C4-2B (cell line): ENCODE data around the gene FES.

Source experiments
- H3K27ac ChIP-seq: fragments of 450-650 bp; 2 replicates; pipeline ENCODE4 v1.5.1; 2017
- ZFX ChIP-seq: fragments of 450-650 bp; IDR thresholded peaks from 2 replicates; pipeline ENCODE4 v1.6.1; 2017
- TF ChIP-seq, protein P1 (sequence below): fragments of 450-650 bp; conservative IDR thresholded peaks from 2 replicates; pipeline ENCODE4 v1.5.1; 2017; ENCODE audit warnings: mild to moderate bottlenecking

FES gene

DNA sequence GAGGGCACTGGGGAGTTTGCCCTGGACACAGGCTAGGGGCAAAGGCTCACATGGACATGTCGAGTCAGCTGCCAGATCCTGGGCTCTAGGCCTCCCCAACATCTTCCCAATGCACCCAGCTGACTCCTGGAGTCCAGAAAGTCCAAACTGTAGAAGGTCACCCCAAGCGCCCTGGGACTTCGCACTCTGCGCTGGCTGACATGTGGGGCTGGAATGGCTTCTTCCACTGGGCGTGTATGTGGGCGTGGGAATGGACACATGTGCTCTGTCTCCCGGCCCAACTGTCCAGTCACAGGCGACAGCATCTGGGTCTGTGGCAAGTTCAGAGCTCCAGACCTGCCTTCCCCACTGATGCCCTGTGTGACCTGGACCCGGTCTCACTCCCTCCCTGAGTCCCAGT, 29.2 kb upstream of the FES start:
- TF ChIP-seq, protein P1, sequence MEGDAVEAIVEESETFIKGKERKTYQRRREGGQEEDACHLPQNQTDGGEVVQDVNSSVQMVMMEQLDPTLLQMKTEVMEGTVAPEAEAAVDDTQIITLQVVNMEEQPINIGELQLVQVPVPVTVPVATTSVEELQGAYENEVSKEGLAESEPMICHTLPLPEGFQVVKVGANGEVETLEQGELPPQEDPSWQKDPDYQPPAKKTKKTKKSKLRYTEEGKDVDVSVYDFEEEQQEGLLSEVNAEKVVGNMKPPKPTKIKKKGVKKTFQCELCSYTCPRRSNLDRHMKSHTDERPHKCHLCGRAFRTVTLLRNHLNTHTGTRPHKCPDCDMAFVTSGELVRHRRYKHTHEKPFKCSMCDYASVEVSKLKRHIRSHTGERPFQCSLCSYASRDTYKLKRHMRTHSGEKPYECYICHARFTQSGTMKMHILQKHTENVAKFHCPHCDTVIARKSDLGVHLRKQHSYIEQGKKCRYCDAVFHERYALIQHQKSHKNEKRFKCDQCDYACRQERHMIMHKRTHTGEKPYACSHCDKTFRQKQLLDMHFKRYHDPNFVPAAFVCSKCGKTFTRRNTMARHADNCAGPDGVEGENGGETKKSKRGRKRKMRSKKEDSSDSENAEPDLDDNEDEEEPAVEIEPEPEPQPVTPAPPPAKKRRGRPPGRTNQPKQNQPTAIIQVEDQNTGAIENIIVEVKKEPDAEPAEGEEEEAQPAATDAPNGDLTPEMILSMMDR = no peak
- no peak for TF ChIP-seq ZFX
- H3K27ac ChIP-seq = no peak overlapping the region

DNA sequence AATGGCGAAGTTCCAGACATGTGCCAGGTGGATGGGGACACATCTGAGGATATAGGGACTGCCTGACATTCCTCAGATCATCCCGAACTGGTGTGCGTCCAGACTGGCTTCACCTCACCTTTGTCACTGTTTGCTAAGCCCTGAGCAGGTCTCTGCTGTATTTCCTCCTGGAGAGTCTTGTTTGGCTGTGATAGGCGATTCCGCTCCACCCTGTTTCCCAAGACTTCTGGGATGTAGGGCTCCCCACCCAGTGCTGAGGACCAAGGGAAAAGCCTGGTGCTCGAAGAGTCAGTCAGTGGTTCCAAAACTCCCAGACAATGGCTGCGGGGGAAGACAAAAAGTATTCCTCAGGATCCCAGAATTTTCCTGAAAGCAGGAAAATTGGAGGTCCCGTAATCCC, 27.0 kb upstream of the FES start:
- no peak overlapping the region for H3K27ac ChIP-seq
- no peak for TF ChIP-seq ZFX
- TF ChIP-seq, protein P1 = no peak

DNA sequence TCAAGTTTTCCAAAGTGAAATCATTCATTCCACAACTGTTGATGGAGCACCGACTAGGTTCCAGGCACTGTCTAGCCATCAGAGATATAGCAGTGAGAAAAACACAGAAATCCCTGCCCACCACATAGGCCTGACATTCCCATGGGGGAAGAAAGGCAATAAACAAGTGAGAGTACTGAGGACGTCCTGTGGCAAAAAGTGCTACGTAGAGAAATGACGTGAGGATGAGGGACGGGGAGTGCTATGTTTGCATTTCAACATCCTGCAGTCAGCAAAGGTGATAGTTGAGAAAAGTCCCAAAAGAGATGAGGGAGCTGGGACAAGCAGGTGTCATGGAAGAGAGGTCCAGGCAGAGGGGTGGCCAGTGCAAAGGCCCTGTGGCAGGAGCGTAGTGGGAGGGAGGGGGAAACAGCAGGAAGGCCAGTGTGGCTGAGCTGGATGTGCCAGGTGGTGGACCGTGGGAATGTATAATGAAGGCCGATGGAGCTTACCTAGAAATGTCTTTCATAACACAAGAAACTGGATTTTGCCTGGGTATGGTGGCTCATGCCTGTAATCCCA, 26.3 kb upstream of the FES start:
- TF ChIP-seq, protein P1 = no peak
- no peak for TF ChIP-seq ZFX

DNA sequence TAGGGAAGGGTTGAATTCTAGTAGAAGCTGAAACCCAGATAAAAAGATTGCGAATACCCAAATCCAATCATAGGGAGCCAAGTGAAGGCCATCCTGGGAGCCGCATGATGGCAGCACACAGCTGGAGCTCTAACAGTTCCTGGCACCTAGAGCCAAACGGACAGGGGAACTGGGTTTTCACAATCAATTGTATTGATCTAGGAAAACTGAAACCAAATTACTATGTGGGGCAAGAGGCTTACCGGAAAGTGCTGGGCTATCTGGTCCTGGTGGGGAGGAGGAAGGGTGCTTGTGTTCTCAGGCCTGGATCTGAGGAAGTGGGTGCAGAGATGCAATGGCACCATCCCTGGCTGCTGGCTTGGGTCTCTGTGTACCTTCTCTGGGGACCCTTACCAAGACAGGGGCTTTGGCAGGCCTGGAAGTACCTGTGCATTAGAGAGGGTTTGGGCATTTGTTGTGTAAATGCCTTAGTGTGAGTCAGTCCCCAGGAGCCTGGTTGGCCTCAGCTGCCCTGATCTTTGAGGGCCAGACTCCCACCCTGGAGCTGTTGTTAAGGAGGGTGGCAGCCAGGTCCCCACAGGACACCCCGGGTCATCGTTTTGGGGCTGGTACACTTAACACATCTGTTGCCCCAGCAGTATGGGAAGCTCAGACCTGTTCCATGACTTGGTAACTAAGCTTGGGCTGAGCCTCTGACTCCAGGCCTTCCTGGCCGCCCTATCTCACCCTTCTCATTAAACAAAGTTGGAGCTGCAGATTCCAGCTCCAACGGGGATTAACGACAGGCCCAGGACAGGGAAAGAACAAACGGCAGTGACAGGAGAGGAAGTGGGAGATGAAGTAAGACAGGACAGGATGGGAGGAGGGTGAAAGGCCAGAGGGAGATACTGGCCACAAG, 24.8 kb upstream of the FES start:
- TF ChIP-seq, protein P1 = no peak
- no peak for TF ChIP-seq ZFX
- H3K27ac ChIP-seq = peak overlapping the region; percentile 61; the same call in 1 of the 2 replicates

More for the DNA sequence above, 26.3 kb upstream of the FES start:
- no peak overlapping the region for H3K27ac ChIP-seq

DNA sequence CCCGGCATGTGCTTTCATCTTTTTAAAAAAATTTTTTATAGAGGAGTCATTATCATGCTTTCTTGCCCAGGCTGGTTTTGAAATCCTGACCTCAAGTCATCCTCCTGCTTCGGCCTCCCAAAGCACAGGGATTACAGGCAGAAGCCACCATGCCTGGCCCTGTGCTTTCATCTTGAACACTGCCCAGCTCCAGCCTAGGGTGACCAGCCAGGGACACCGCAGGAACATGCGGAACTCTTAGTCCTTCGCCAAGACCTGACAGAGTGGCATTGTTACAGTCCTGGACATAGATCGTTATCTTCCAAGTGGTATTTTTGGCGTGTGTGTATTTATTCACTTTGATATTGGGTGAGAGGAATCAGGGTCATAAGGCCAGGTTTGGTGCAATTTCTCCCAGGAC, 23.9 kb upstream of the FES start:
- TF ChIP-seq ZFX = no peak
- TF ChIP-seq, protein P1 = no peak
- H3K27ac ChIP-seq = peak overlapping the region; percentile 61

DNA sequence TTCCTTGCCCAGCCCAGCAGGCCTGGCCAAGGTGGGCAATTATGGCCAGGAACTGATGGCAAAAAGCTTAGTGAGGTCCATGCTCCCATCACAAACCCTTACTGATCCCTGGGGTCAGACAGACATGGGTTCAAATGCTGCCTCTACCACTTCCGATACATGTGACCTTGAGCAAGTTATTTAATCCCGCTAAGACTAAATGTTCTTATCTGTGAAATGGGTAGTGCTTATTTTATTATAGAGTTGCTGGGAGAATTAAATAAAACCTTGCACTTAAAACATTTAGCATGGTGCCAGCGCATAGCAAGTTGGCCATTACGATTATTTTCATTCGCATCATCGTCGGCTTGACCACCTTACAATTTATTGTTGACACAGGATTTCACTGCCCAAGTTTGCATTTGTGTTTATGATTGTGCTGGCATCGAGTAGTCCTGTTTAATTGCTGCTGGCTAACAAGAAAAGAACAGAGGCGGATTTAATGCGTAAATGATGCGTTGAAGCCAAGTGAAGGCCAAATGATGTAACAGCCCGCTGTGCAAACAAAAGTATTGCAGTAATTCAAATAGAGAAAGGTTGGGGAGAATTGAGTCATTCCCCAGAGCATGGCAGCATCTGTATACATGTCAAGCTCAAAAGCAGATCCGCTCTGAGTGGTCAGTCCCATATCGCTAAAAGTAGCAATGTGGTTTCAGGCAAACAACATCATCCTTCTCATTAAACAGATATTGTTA, 23.2 kb upstream of the FES start:
- TF ChIP-seq ZFX = no peak
- TF ChIP-seq, protein P1 = no peak

DNA sequence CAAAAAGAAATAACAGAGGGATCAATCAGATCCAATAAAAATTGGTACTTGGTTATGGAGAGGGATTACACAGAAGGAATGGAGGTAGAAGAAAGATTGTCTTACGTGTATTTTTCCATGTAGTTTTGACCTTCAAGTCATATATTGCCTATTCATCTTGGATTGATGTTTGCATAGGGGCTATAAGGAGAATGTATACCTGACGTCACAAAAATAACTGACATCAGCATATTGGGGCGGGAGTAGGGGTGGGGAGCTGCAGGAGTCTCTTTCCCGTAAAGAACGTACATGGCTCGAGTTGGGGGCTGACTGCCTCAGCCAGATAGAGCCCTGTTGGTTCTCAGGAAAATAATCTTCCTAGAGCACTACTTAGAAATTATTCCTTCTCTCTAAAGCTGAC, 21.8 kb upstream of the FES start:
- no peak for TF ChIP-seq ZFX
- TF ChIP-seq, protein P1 = no peak

More for the DNA sequence above, 23.2 kb upstream of the FES start:
- peak overlapping the region; percentile 61 for H3K27ac ChIP-seq

More for the DNA sequence above, 21.8 kb upstream of the FES start:
- no peak overlapping the region for H3K27ac ChIP-seq
